GM19468 (cell line): ENCODE data around the gene AKIRIN2.
"Not testable (repeated sequence)": the region's sequence is repeated elsewhere in the genome, so short reads cannot be mapped to it uniquely, and the experiment has no call there.

Source experiments
- ATAC-seq: cut with Tn5 transposase; IDR thresholded peaks from one replicate; pipeline ENCODE4 v1.9.1; 2021; ENCODE audit warnings: mild to moderate bottlenecking, moderate library complexity, moderate number of reproducible peaks; ENCODE audit not compliant: unreplicated experiment; ENCODE audit errors: extremely low read depth

The AKIRIN2 gene

DNA sequence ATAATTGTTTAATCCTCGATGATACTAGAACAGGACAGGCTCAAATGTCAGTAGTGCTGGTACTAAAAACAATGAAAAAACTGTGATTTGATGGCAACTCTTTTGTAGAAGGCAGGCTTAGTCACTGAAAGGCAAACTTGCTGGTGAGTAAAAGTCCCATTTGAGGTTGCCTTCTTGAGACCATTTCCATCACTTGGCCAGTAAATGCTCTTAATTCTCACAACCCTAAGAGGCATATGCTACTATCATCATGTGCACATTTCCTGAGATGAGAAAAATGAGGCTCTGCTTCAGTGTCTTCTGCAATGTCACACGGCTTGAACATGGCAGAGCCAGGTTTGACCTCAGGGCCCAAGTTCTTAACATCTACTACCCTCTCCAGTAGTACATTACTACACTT is 9.9 kb downstream of the AKIRIN2 start:
- no peak for ATAC-seq

DNA sequence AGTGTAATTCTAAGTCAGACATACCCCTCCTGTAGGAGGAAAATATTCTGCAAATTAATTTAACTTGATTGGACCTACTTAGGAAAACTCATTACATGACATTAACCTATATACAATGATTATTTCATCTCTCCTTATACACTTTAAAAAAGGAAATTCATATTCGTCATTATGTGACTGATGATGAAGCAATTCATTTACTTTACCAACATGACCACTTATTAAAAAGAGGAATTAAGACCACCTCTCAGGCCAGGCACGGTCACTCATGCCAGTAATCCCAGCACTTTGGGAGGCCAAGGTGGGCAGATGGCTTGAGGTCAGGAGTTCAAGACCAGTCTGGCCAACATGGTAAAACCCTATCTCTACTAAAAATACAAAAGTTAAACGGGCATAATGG is 11.6 kb downstream of the AKIRIN2 start:
- no peak for ATAC-seq

DNA sequence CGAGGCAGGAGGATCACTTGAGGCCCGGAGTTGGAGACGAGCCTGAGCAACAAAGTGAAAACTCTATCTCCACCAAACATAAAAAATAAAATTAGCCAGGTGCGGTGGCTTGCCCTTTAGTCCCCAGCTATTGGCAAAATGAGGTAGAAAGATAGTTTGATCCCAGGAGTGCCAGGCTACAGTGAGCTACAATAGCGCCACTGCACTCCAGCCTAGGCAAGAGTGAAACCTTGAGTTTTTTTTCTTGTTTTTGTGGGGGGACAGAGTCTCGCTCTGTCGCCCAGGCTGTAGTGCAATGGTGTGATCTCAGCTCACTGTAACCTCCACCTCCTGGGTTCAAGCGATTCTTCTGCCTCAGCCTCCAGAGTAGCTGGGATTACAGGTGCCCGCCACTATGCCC is 14.1 kb downstream of the AKIRIN2 start:
- ATAC-seq, result not testable (repeated sequence)

DNA sequence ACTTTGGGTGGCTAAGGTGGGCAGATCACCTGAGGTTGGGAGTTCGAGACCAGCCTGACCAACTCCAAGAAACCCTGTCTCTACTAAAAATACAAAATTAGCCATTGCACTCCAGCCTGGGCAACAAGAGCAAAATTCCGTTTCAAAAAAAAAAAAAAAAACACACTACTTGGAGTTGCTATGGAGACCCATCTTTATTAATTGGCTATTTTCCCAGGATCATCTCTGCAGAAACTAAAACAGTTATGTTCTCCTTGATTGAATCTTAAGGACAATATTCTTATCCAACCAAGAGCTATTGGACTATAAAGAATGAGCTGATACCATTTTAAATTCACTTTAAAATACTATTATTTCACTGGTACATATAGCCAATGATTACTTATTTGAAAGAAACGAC is 14.7 kb downstream of the AKIRIN2 start:
- ATAC-seq, result no peak

DNA sequence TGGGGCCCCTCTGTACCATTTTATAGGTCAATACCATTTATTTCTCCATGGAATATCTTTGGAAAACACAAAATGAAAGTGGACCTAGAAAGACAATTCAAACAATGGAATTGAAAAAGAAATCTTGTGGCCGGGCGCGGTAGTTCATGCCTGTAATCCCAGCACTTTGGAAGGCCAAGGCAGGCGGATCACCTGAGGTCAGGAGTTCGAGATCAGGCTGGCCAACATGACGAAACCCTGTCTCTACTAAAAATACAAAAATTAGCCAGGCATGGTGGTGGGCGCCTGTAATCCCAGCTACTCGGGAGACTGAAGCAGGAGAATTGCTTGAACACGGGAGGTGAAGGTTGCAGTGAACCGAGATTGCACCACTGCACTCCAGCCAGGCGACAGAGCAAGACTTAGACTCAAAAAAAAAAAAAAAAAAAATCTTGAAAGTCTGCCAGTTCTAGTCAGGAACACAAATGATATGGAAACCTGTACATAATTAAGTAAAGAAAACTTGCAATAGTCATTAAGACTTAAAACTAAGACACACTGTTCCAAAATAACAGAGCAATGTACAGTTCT is 15.3 kb downstream of the AKIRIN2 start:
- ATAC-seq, result not testable (repeated sequence)

DNA sequence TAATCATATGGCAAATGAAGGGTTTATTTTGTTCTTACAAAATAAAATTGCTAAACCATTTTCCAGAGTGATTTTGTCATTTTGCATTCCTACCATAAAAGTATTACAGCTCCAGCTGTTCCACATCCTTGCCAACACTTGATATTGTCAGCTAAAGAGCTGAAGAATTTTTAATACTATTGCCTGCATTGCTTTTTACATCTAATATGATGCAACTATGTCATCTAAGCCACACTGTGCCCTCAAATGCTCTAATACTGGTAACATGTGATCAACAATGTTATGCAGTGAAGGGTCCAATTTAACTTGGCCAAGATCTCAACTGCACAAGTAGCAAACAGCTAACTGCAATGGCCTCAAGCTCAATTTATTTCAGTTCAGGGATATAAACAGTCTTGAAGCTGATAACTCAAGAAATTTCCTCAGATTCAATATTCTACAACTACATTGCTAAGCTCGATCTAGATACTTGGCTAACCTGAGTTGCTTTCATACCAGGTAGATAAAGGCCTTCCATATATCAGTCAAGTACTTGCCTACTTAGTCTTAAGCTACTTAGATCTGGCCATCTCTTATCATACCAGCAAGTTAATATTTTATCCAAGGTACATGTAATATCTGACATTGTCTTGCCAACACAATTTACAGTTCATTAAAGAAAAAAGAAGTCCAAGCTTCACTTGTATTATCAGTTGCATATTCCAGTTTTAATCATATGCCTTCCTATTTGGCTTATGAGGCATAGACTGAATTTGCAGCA is 17.0 kb downstream of the AKIRIN2 start:
- no peak for ATAC-seq

DNA sequence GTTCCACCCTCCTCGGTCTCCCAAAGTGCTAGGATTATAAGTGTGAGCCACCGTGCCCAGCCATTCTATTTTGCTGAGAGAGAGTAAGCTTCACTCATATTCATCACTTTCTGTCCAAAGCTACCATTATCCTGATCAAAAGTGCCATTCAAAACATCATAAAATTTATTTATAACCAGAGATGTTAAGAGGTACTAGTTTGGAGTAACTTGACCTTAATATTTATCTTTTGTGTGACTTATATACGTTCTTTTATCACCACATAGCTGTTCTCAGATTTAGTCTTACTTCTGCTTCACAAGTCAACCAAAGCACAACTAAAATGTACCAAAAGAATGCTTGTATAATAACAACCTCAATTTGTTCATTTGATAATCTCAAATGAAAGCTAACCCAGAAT is 18.1 kb downstream of the AKIRIN2 start:
- no peak for ATAC-seq

DNA sequence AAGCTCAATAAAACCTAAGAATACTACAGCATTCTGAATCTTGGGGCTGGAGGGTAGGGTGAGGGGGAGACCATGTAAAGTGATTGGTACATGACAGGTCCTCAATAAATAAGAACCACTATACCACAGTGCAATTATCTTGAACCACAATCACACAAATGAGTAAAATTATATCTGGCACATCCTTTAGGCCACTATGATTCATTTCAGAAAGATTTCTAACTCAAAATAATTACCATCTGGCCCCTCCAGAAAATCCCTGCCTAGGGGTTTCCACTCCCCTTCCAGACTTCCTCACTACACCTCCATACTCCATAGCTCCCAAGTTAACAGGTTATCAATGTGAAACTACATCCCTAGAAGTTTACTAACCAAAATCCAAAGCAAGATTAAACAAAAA is 19.7 kb downstream of the AKIRIN2 start:
- ATAC-seq, result no peak

DNA sequence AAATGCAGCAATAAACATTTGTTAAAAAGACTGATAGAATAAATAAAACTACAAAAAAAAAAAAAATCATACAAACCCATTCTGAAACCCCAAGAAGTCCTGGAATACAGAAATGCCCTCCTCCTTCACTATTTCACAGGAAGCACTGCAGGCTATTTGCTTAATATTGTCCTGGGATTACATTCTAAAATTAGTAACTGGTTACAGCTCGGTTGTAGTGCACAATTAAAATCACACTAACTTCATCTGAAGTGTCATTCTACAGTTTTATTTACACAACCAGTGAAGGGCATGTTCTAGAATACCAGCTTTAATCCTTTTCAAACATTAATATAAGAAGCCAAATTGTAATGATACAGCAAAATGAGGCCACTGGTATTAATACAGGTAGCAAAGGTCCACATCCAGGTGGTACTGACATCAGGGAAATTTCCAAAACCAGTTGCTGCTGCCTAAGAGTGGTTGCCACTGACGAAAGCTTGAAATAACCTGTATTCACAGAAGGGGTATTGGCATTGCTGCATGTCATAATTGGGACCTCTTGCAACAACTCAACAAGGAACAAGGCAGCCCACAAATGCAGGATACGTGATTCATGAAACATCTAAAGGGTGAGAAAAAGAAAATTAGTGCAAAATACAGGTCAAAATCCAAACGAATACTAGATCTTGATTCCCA is 26.9 kb downstream of the AKIRIN2 start:
- ATAC-seq, result no peak

DNA sequence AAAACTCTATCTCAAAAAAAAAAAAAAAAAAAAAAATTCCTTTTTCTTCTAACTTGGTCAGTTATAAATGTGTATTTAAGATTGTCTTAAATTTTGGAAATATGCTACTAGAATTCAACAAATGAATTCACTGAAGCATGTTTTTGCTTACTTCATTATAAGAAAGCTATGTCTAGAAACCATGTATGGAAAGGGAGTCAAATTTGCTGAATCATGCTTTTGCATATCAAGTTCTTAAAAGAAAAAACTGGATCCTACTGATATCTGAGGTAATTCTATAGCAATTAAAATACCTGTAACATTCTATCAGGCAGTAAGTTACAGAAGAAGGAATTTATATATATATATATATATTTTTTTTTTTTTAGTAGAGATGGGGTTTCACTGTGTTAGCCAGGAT is 27.7 kb downstream of the AKIRIN2 start:
- no peak for ATAC-seq

DNA sequence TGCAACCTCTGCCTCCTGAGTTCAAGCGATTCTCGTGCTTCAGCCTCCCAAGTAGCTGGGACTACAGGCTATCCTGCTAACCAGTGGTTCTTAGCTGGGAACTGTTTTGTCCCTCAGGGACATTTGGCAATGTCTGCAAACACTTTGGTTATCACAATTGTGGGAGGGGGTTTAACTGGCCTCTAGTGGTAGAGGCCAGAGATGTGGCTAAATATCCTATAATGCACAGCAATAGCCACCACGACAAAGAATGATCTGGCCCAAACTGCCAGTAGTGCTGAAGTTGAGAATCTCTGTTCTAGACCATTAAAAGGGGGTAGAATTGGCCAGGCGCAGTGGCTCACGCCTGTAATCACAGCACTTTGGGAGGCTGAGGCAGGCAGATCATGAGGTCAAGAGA is 28.8 kb downstream of the AKIRIN2 start:
- no peak for ATAC-seq

DNA sequence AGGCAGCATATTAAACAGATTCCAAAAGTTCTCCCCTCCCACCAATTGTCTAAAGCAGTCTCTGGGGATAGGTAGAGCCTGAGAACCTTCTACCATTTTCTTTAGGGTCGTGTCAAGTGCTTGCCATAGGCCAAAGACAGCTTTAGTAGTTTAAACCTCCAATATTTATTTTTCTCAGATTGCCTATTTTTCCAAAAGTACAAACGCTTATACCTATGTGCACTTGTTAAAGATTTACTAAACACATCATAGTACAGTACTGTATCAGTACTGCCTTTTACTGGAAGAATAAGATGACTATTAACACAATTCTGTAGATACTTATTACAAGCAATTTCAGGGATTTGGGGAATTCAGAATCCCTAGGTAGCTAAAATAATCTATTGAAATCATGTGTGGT is 29.4 kb downstream of the AKIRIN2 start:
- ATAC-seq, result no peak

DNA sequence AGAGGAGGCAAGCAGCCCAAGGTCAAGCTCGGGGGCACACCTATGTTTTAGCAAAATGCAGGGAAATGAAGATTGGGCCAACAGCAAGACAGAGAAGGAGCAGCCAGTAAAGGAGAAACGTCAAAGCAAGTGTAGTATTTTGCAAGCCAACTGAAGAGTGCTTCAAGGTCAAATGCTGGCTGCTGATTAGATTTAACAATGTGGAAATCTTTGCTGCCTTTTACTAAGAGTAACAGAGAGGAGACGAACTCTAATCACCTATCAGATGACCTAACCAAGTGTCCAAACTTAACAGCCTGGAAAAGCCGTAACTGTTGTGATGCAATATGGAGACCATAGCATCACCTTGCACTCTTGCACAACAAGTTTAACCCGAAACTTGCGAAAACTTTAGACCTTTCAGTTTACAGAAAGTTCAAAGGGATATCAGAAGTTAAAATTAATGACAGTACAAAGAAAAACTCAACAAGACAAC is 30.4 kb downstream of the AKIRIN2 start:
- no peak for ATAC-seq

DNA sequence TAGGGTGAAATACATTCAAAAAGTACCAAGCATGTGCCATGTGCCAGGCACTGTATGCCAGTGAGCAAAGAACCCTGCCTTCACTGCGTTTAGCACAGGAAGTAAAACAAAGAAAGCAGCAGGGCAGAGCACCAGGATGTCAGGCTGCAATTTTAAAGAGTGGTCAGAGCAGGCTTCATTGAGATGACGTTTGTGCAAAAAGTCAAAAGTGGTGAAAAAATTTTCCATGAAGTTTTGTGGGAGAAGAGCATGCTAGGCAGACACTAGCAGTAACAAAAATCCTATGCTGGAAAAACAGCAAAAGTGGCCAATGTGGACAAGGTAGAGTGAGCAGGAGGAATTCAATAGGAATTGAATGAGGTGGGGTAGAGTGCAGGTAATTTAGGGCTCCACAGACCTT is 31.3 kb downstream of the AKIRIN2 start:
- ATAC-seq, result no peak

DNA sequence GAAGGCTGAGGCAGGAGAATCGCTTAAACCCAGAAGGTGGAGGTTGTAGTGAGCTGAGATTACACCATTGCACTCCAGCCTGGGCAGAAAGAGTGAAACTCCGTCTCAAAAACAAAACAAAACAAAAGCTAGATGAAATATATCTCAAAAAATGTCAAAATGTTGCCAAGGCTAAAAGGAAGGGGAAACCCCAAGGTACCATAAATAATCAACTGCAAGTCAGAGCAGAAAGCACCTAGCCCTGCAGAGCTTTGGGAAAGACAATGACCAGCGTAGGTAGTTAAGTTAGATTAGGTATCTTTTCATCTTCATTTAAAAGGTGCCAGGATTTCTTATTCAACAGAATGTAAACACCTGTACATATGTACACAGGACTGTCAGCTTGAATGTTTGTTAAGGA is 33.0 kb downstream of the AKIRIN2 start:
- no peak for ATAC-seq

DNA sequence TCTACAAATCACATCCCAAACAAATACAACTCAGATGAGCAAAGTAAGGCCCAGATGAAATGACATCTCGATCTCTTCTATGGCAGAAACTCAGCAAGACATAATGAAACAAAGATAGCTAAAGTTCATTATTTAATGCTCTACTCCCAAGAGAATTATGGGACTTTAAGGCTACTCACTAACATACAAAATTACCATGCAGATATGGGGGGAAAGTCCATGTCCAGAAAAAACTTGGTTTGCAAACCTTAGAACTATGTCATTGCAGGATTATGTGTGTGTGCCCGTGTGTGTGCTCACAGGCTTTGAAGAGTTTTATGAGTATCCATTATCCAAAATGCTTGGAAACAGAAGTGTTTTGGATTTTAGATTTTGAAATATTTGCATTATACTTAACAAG is 34.0 kb downstream of the AKIRIN2 start:
- no peak for ATAC-seq

DNA sequence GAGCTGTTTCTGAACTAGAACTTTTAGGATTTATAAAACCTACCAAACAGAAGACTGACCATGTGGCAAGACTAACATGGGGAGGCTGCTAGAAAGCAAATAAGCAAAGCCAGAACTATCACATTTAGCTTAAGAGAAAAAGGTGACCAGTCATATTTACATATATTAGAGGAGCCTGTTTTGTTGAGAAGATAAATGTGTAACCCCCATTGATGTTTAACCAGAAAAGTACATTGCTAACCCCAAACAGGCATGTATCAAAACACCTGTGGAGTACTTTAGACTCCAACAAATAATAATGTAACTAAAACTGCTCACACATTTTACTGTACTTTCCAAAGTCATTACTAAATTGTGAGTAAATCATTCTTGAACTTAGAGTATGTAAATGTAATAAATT is 35.0 kb downstream of the AKIRIN2 start:
- no peak for ATAC-seq

DNA sequence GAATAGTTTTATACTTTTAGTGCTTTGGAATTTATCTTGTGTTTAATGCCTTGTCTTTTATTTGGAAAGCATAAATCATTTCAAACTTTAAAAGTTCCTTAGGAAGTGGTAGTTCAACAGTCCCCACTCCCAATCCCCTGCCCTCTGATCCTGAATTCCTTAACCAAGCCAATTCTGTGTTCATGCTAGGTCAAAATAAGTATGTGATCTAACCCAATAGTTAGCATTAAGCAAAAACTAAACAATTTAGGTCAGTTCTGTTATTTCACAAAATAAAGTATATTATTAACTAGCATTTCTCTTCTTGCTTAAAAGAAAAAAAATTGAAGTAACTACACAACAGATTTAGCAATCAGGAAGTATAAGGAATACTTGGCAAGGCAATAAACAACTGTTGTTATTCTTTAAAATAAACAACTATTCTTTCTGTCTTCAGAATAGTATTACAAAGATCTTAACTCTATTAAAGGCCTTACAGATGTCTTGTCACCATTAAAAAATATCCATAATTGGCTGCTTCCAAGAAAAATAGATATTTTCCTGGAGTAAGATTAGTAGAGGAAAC is 37.0 kb downstream of the AKIRIN2 start:
- ATAC-seq, result no peak

DNA sequence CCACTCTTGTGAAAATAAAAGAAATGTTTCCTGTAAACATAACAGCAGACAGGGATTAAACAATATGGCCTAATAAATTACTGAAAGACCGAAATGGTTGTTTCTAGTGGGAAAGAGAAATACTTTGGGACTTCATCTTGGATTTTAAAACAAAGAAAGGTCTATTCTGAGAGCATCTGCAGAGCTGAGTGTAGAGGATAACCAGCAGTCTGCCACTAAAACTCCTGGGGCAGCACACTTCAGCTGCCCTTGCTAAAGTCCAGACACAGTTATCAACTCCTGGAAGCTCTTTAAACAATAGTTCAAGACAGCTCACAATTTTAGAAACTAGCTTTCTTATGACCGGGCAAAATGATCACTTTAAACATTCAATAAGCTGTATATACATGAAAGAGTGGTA is 38.6 kb downstream of the AKIRIN2 start:
- ATAC-seq, result no peak

DNA sequence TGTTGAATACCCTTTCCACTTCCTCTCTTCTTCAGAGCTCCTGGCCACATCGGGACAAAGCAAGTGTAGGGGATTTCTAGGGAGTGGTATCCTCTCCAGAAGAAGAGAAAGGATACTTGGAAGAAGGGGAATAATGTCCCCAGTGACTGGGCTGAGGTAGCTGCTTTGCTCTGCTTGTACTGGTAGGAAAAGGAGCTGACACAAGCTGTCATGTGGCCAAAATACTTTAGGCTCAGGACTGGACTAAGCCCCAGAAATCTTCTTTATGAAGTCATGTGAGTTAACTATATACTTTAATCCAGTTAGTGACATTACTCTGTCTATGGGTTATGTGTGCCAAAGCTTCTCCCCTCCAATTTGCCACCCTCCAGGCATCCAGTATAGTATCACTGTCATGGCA is 40.5 kb downstream of the AKIRIN2 start:
- ATAC-seq, result no peak

DNA sequence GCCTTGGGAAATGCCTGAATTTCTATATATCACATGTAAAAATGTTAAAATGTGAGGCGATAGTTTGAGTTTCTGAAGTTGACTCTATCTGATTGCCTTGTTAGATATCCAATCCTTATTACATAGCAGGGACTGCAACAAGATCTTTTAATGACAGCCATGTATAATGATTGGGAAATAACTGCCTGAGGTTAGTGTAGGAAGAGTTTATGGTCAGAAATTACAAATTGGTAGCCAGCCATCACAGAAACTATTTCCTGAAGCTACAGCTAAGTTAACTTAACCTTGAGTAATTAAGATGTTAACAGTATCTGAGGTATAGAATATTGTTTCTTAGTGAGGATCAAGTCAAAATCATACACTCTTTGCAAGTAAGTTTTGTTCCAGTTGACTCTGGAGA is 41.0 kb downstream of the AKIRIN2 start:
- no peak for ATAC-seq
